ENCODE measurements around the gene AADAC.
"Not testable (repeated sequence)": the region's sequence is repeated elsewhere in the genome, so short reads cannot be mapped to it uniquely, and the experiment has no call there.

Gene AADAC

GRCh38 chr3:151845306-151845905 is 31.5 kb downstream of the AADAC start:
- TF ChIP-seq CTCF (IDR thresholded peaks at IDR 0.05; ENCODE audit: insufficient read depth, low read depth, low read length, missing control alignments): no peak
- DNase-seq (ENCODE audit: low read depth): no peak
- no peak overlapping the region for H3K4me3 ChIP-seq (ENCODE audit: low read length)

- H3K4me3 ChIP-seq (ENCODE audit: low read length); DNase-seq (ENCODE audit: low read depth): not testable (repeated sequence)
Observed at GRCh38 chr3:151850065-151850464, 36.1 kb downstream of the AADAC start.

GRCh38 chr3:151852074-151852811 is 38.3 kb downstream of the AADAC start:
- no peak overlapping the region for H3K4me3 ChIP-seq (ENCODE audit: low read length)
- no peak for DNase-seq (ENCODE audit: low read depth)
- no peak for TF ChIP-seq CTCF (IDR thresholded peaks at IDR 0.05; ENCODE audit: insufficient read depth, low read depth, low read length, missing control alignments)

GRCh38 chr3:151856118-151856517 is 42.2 kb downstream of the AADAC start:
- no peak for TF ChIP-seq CTCF (IDR thresholded peaks at IDR 0.05; ENCODE audit: insufficient read depth, low read depth, low read length, missing control alignments)
- DNase-seq (ENCODE audit: low read depth): peak; percentile 8
- no peak overlapping the region for H3K4me3 ChIP-seq (ENCODE audit: low read length)

GRCh38 chr3:151856641-151857040 is 42.7 kb downstream of the AADAC start:
- TF ChIP-seq CTCF (IDR thresholded peaks at IDR 0.05; ENCODE audit: insufficient read depth, low read depth, low read length, missing control alignments): no peak
- no peak overlapping the region for H3K4me3 ChIP-seq (ENCODE audit: low read length)
- DNase-seq (ENCODE audit: low read depth): no peak

- H3K4me3 ChIP-seq (ENCODE audit: low read length): no peak overlapping the region
- no peak for DNase-seq (ENCODE audit: low read depth)
- no peak for TF ChIP-seq CTCF (IDR thresholded peaks at IDR 0.05; ENCODE audit: insufficient read depth, low read depth, low read length, missing control alignments)
Observed at GRCh38 chr3:151859233-151859673, 45.3 kb downstream of the AADAC start.

GRCh38 chr3:151859905-151860304 is 46.0 kb downstream of the AADAC start:
- no peak for TF ChIP-seq CTCF (IDR thresholded peaks at IDR 0.05; ENCODE audit: insufficient read depth, low read depth, low read length, missing control alignments)
- DNase-seq (ENCODE audit: low read depth): no peak
- no peak overlapping the region for H3K4me3 ChIP-seq (ENCODE audit: low read length)

All from epithelial cell of esophagus (primary cell).